ENCODE results near the gene OR2A25.
A peak's percentile ranks its signal among the peaks of the same experiment; 100 is the strongest.

The OR2A25 gene

GRCh38 chr7:144024213-144024612 is 45.4 kb upstream of the OR2A25 start:
- H3K79me2 ChIP-seq (ENCODE audit: insufficient read depth, low read depth), result no peaks in the 10 kb centered on the region
- H3K4me3 ChIP-seq (IDR thresholded peaks at IDR 0.05; ENCODE audit: insufficient read depth, low read depth, low read length), result no peak overlapping the region
- H4K20me1 ChIP-seq (ENCODE audit: insufficient read depth), result no peaks in the 10 kb centered on the region
- no peaks in the 10 kb centered on the region for H3K36me3 ChIP-seq (ENCODE audit: insufficient read depth)
- H3K9ac ChIP-seq, result no peak overlapping the region
- no peak overlapping the region for H2AFZ ChIP-seq (ENCODE audit: low read depth)
- no peak overlapping the region for H3K4me2 ChIP-seq
- H3K27me3 ChIP-seq (ENCODE audit: insufficient read depth, low read depth), result no peaks in the 10 kb centered on the region
- no peak for TF ChIP-seq CTCF (conservative IDR thresholded peaks at IDR 0.05; ENCODE audit: low read depth, low read length)
- no peak overlapping the region for H3K27ac ChIP-seq
- no peaks in the 10 kb centered on the region for H3K4me1 ChIP-seq (ENCODE audit: low read depth, poor library complexity, severe bottlenecking)

- Histone ChIP-seq H3K9ac (no peak overlapping the region), H3K4me2 (no peak overlapping the region), H2AFZ (ENCODE audit: low read depth) (no peak overlapping the region), H3K4me1 (ENCODE audit: low read depth, poor library complexity, severe bottlenecking) (no peaks in the 10 kb centered on the region), H3K27ac (no peak overlapping the region), H4K20me1 (ENCODE audit: insufficient read depth) (no peaks in the 10 kb centered on the region), H3K36me3 (ENCODE audit: insufficient read depth) (no peaks in the 10 kb centered on the region), H3K4me3 (IDR thresholded peaks at IDR 0.05; ENCODE audit: insufficient read depth, low read depth, low read length) (no peak overlapping the region), H3K79me2 (ENCODE audit: insufficient read depth, low read depth) (no peaks in the 10 kb centered on the region), H3K27me3 (ENCODE audit: insufficient read depth, low read depth) (no peaks in the 10 kb centered on the region)
- TF ChIP-seq CTCF (conservative IDR thresholded peaks at IDR 0.05; ENCODE audit: low read depth, low read length), result no peak
Observed at GRCh38 chr7:144026203-144026883, 43.3 kb upstream of the OR2A25 start.

GRCh38 chr7:144027070-144027469 is 42.5 kb upstream of the OR2A25 start:
- no peak overlapping the region for H2AFZ ChIP-seq (ENCODE audit: low read depth)
- H3K4me1 ChIP-seq (ENCODE audit: low read depth, poor library complexity, severe bottlenecking), result no peaks in the 10 kb centered on the region
- no peak overlapping the region for H3K9ac ChIP-seq
- H3K36me3 ChIP-seq (ENCODE audit: insufficient read depth), result no peaks in the 10 kb centered on the region
- no peaks in the 10 kb centered on the region for H3K79me2 ChIP-seq (ENCODE audit: insufficient read depth, low read depth)
- no peak overlapping the region for H3K4me2 ChIP-seq
- 0 out of 2 replicates have a peak, but pooled peaks have one; percentile 8 for TF ChIP-seq CTCF (conservative IDR thresholded peaks at IDR 0.05; ENCODE audit: low read depth, low read length)
- H3K4me3 ChIP-seq (IDR thresholded peaks at IDR 0.05; ENCODE audit: insufficient read depth, low read depth, low read length), result no peak overlapping the region
- H3K27me3 ChIP-seq (ENCODE audit: insufficient read depth, low read depth), result no peaks in the 10 kb centered on the region
- H4K20me1 ChIP-seq (ENCODE audit: insufficient read depth), result no peaks in the 10 kb centered on the region
- H3K27ac ChIP-seq, result no peak overlapping the region

- H3K27me3 ChIP-seq (ENCODE audit: insufficient read depth, low read depth), result no peaks in the 10 kb centered on the region
- H3K27ac ChIP-seq, result no peak overlapping the region
- H3K36me3 ChIP-seq (ENCODE audit: insufficient read depth), result no peaks in the 10 kb centered on the region
- no peak overlapping the region for H3K4me3 ChIP-seq (IDR thresholded peaks at IDR 0.05; ENCODE audit: insufficient read depth, low read depth, low read length)
- no peak overlapping the region for H3K4me2 ChIP-seq
- TF ChIP-seq CTCF (conservative IDR thresholded peaks at IDR 0.05; ENCODE audit: low read depth, low read length), result no peak
- no peaks in the 10 kb centered on the region for H3K4me1 ChIP-seq (ENCODE audit: low read depth, poor library complexity, severe bottlenecking)
- H3K9ac ChIP-seq, result no peak overlapping the region
- no peak overlapping the region for H2AFZ ChIP-seq (ENCODE audit: low read depth)
- H4K20me1 ChIP-seq (ENCODE audit: insufficient read depth), result no peaks in the 10 kb centered on the region
- no peaks in the 10 kb centered on the region for H3K79me2 ChIP-seq (ENCODE audit: insufficient read depth, low read depth)
Observed at GRCh38 chr7:144027974-144028373, 41.6 kb upstream of the OR2A25 start.
